Measurements from ENCODE around the gene ANKRD45. TPM values are rescaled to one million over a fixed set of nuclear protein-coding genes. Genes with fewer than 3 reads are reported as not detected.
"Not testable (repeated sequence)": the region's sequence is repeated elsewhere in the genome, so short reads cannot be mapped to it uniquely, and the experiment has no call there.

The ANKRD45 gene
- total RNA-seq, 1 experiment from 2014 or later = 0.44 TPM

DNA sequence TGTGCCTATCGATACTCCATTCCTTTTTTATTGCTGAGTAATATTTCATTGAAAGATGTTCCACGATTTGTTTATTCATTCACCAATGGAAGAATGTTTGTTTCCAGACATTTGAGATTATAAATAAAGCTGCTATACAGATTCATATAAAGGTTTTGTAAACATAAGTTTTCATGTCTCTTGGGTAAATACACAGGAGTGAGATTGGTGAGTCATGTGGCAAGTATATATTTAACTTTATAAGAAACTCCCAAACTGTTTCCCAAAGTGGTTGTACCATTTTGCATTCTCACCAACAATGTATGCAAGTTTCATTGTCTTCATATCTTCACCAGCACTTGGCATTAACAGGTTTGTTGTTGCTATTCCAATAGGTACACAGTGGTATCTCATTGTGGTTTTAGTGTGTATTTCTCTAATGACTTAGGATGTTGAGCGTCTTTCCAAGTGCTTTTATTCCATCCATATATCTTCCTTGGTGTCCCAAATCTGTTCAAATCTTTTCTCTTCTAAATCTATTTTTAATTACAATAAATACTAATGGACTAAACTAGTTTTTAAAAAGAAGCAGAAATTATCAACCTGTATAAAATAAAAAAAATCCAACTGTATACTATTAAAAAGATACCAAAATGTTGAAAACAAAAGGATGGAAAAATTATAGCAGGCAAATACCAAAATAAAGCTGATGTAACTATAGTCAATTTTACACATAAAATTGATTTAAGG, 73.4 kb downstream of the ANKRD45 start:
- Histone ChIP-seq H3K79me2 (ENCODE audit: insufficient read depth, low read length) (no peaks in the 10 kb centered on the region), H3K9me3 (ENCODE audit: control insufficient read depth in 1 of 2, insufficient read depth in 1 of 2, low read depth in 1 of 2, low read length in 2 of 2) (no peaks in the 10 kb centered on the region), H2AFZ (ENCODE audit: low read depth, low read length, poor library complexity, severe bottlenecking) (no peak overlapping the region), H3K27me3 (ENCODE audit: insufficient read depth, low read length) (no peaks in the 10 kb centered on the region), H3K27ac (ENCODE audit: low read depth, low read length) (no peak overlapping the region), H3K9me2 (ENCODE audit: insufficient read depth) (no peaks in the 10 kb centered on the region), H3K9ac (ENCODE audit: low read length) (no peak overlapping the region), H3K4me3 (replicated peaks in 1 of 2; ENCODE audit: low read depth in 1 of 2, low read length in 2 of 2) (no peak overlapping the region), H3K4me1 (ENCODE audit: control insufficient read depth in 1 of 2, insufficient read depth in 2 of 2, low read length in 2 of 2) (no peaks in the 10 kb centered on the region), H4K20me1 (ENCODE audit: insufficient read depth) (no peaks in the 10 kb centered on the region), H3K36me3 (ENCODE audit: control insufficient read depth in 1 of 2, insufficient read depth in 2 of 2, low read length in 2 of 2) (no peaks in the 10 kb centered on the region), H3K4me2 (ENCODE audit: low read length) (no peak overlapping the region)
- POLR2A ChIA-PET = no interaction called here
- TF ChIP-seq, protein P1, sequence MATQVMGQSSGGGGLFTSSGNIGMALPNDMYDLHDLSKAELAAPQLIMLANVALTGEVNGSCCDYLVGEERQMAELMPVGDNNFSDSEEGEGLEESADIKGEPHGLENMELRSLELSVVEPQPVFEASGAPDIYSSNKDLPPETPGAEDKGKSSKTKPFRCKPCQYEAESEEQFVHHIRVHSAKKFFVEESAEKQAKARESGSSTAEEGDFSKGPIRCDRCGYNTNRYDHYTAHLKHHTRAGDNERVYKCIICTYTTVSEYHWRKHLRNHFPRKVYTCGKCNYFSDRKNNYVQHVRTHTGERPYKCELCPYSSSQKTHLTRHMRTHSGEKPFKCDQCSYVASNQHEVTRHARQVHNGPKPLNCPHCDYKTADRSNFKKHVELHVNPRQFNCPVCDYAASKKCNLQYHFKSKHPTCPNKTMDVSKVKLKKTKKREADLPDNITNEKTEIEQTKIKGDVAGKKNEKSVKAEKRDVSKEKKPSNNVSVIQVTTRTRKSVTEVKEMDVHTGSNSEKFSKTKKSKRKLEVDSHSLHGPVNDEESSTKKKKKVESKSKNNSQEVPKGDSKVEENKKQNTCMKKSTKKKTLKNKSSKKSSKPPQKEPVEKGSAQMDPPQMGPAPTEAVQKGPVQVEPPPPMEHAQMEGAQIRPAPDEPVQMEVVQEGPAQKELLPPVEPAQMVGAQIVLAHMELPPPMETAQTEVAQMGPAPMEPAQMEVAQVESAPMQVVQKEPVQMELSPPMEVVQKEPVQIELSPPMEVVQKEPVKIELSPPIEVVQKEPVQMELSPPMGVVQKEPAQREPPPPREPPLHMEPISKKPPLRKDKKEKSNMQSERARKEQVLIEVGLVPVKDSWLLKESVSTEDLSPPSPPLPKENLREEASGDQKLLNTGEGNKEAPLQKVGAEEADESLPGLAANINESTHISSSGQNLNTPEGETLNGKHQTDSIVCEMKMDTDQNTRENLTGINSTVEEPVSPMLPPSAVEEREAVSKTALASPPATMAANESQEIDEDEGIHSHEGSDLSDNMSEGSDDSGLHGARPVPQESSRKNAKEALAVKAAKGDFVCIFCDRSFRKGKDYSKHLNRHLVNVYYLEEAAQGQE (IDR thresholded peaks at IDR 0.05; ENCODE audit: low read depth) = no peak
- TF ChIP-seq ZFX (IDR thresholded peaks at IDR 0.05) (no peak), CBX3 (IDR thresholded peaks at IDR 0.05; ENCODE audit: low read depth) (no peak), POLR2AphosphoS5 (IDR thresholded peaks at IDR 0.05; ENCODE audit: low read depth, low read length) (no peak), TCF7L2 (IDR thresholded peaks at IDR 0.05; ENCODE audit: borderline replicate concordance, extremely low read depth, insufficient read depth, insufficient read length) (no peak), RAD21 (IDR thresholded peaks at IDR 0.05; ENCODE audit: low read depth) (no peak), CEBPB (IDR thresholded peaks at IDR 0.05; ENCODE audit: low read depth) (no peak), EZH2phosphoT487 (IDR thresholded peaks at IDR 0.05; ENCODE audit: borderline replicate concordance) (no peak)
- TF ChIP-seq, protein P2, sequence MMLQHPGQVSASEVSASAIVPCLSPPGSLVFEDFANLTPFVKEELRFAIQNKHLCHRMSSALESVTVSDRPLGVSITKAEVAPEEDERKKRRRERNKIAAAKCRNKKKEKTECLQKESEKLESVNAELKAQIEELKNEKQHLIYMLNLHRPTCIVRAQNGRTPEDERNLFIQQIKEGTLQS (IDR thresholded peaks at IDR 0.05) = no peak
- TF ChIP-seq, protein P3, sequence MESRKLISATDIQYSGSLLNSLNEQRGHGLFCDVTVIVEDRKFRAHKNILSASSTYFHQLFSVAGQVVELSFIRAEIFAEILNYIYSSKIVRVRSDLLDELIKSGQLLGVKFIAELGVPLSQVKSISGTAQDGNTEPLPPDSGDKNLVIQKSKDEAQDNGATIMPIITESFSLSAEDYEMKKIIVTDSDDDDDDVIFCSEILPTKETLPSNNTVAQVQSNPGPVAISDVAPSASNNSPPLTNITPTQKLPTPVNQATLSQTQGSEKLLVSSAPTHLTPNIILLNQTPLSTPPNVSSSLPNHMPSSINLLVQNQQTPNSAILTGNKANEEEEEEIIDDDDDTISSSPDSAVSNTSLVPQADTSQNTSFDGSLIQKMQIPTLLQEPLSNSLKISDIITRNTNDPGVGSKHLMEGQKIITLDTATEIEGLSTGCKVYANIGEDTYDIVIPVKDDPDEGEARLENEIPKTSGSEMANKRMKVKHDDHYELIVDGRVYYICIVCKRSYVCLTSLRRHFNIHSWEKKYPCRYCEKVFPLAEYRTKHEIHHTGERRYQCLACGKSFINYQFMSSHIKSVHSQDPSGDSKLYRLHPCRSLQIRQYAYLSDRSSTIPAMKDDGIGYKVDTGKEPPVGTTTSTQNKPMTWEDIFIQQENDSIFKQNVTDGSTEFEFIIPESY (IDR thresholded peaks at IDR 0.05; ENCODE audit: extremely low read depth, insufficient replicate concordance, low read length) = no peak
- RAD21 ChIA-PET (ENCODE audit: low non-redundant PET in 1 of 2, low total read pairs in 2 of 2, uncharacterized antibody in 2 of 2, unreplicated experiment in 2 of 2) = no interaction called here
- ATAC-seq (no peak), DNase-seq (ENCODE audit: low read depth, low spot score) (no peak)
- no TSS peak for BruUV-seq (replicated peaks)
- intact Hi-C loops (cut with micrococcal nuclease) = no loop called here
- CTCF ChIA-PET = no interaction called here

DNA sequence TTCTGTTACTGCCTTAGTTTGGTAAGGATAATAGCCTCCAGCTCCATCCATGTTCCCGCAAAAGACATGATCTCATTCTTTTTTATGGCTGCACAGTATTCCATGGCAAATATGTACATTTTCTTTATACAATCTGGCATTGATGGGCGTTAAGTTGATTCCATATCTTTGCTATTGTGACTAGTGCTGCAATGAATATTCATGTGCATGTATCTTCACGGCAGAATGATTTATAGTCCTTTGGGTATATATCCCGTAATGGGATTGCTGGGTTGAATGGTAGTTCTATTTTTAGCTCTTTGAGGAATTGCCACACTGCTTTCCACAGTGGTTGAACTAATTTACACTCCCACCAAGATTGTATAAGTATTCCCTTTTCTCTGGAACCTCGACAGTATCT, 78.5 kb downstream of the ANKRD45 start:
- H3K27me3 ChIP-seq (ENCODE audit: insufficient read depth, low read length); H3K9me3 ChIP-seq (ENCODE audit: control insufficient read depth in 1 of 2, insufficient read depth in 1 of 2, low read depth in 1 of 2, low read length in 2 of 2); H3K9ac ChIP-seq (ENCODE audit: low read length); BruUV-seq (replicated peaks); CTCF ChIA-PET; H3K4me1 ChIP-seq (ENCODE audit: control insufficient read depth in 1 of 2, insufficient read depth in 2 of 2, low read length in 2 of 2); H3K9me2 ChIP-seq (ENCODE audit: insufficient read depth); DNase-seq (ENCODE audit: low read depth, low spot score); H3K27ac ChIP-seq (ENCODE audit: low read depth, low read length); ATAC-seq; intact Hi-C loops (cut with micrococcal nuclease); H3K36me3 ChIP-seq (ENCODE audit: control insufficient read depth in 1 of 2, insufficient read depth in 2 of 2, low read length in 2 of 2); POLR2A ChIA-PET; H2AFZ ChIP-seq (ENCODE audit: low read depth, low read length, poor library complexity, severe bottlenecking); H4K20me1 ChIP-seq (ENCODE audit: insufficient read depth); H3K4me3 ChIP-seq (replicated peaks in 1 of 2; ENCODE audit: low read depth in 1 of 2, low read length in 2 of 2); H3K79me2 ChIP-seq (ENCODE audit: insufficient read depth, low read length); RAD21 ChIA-PET (ENCODE audit: low non-redundant PET in 1 of 2, low total read pairs in 2 of 2, uncharacterized antibody in 2 of 2, unreplicated experiment in 2 of 2); H3K4me2 ChIP-seq (ENCODE audit: low read length): not testable (repeated sequence)

Data from HCT116 (cell line).